Stimulated activated effector memory CD8-positive, alpha-beta T cell treated with anti-CD3 and anti-CD28 coated beads, Interleukin-12 subunit alpha, Interleukin-12 subunit beta, amount 100 ng/mL, for 72 hours (primary cell): ENCODE results near the gene NFE2L1.

ENCODE experiments used
- ATAC-seq: fragments of 150-1000 bp; cut with Tn5 transposase; 2 replicates; pipeline ENCODE4 v1.10.0; 2021
- DNase-seq, 2 donors: peaks; one replicate each; pipeline ENCODE4 v3.0.0; 2021 to 2022; ENCODE audit warnings: low spot score in 2 of 2
- H3K27ac Mint-ChIP-seq: one replicate; pipeline ENCODE4 v1.8.0; 2022; ENCODE audit warnings: mild to moderate bottlenecking, mixed read lengths
- H3K36me3 Mint-ChIP-seq: one replicate; pipeline ENCODE4 v1.8.0; 2022; ENCODE audit warnings: mild to moderate bottlenecking, mixed read lengths
- H3K4me1 Mint-ChIP-seq: one replicate; pipeline ENCODE4 v1.8.0; 2022; ENCODE audit warnings: mixed read lengths
- H3K4me3 Mint-ChIP-seq: one replicate; pipeline ENCODE4 v1.8.0; 2022; ENCODE audit warnings: mild to moderate bottlenecking, mixed read lengths
- H3K9me3 Mint-ChIP-seq: one replicate; pipeline ENCODE4 v1.8.0; 2022; ENCODE audit warnings: mixed read lengths

Gene NFE2L1

DNA sequence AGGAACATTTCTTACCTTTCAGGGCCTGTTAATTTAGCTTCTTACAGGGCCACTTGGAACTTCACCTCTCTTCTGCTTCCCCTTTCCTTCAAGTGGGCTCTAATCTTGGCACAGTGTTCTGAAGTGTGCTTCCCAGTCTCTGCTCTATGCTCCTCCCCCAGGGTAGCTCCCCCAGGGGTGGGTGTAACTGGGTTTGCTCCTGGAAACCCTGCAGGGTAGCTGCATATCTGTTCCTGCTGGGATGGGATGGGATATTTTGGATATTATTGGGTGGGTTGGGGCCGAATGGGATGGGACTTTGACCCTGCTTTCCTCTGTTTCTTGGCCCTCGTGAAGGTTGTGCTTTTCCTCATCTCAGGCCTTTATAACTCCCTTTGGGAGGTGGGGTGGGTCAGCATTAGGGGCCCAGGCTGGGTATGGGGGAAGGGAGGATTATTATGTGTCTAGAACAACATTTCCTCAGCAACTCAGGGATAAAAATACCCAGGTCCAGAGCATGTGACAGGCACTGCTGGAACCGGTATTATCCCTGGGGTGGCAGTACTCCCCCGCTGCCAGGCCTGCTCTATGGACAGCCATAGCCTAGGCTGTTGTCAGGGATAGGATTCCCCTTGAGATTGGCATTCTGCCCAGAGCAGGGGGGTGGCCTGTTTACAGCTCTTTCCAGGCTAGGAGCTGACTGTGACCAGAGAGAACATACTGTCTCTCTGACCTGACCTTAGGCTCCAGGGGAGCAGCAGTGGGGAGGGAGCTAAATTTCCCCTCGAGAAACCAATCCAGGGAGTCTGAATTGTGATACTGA lies 5.0 kb downstream of the NFE2L1 start:
- Mint-ChIP-seq H3K27ac (peak overlapping the region; percentile 85), H3K4me1 (peaks cover 76% of the 10 kb centered on the region), H3K4me3 (peak overlapping the region; percentile 86), H3K9me3 (no peaks in the 10 kb centered on the region), H3K36me3 (peaks cover 94% of the 10 kb centered on the region)
- DNase-seq: no peak
- ATAC-seq: no peak

DNA sequence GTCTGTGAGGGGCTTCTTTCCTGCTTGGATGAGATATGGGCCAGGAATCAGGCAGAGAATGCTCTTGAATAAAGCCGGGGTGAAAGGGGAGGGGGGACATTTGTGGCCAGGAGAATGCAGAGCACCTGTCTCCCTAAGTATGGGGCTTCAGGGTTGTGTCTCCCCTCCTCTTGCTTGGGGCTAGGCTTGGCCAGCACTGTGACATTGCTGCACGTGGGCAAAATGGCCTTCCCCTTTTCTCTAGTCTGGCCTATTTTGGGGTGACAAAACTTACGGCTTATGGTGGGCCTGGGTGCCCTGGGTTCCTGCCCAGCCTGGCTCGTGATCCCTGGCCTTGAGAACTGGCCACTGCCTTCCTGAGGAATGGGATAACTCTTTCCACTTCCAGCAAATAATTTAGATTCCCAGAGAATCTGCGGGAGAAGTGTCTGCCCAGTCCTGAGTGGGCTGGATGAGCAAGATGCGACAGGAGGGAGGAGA lies 5.6 kb downstream of the NFE2L1 start:
- ATAC-seq (no peak), DNase-seq (no peak)
- Mint-ChIP-seq H3K4me1 (peaks cover 81% of the 10 kb centered on the region), H3K9me3 (no peaks in the 10 kb centered on the region), H3K27ac (peak overlapping the region; percentile 85), H3K4me3 (peak overlapping the region; percentile 86), H3K36me3 (peaks cover 94% of the 10 kb centered on the region)

DNA sequence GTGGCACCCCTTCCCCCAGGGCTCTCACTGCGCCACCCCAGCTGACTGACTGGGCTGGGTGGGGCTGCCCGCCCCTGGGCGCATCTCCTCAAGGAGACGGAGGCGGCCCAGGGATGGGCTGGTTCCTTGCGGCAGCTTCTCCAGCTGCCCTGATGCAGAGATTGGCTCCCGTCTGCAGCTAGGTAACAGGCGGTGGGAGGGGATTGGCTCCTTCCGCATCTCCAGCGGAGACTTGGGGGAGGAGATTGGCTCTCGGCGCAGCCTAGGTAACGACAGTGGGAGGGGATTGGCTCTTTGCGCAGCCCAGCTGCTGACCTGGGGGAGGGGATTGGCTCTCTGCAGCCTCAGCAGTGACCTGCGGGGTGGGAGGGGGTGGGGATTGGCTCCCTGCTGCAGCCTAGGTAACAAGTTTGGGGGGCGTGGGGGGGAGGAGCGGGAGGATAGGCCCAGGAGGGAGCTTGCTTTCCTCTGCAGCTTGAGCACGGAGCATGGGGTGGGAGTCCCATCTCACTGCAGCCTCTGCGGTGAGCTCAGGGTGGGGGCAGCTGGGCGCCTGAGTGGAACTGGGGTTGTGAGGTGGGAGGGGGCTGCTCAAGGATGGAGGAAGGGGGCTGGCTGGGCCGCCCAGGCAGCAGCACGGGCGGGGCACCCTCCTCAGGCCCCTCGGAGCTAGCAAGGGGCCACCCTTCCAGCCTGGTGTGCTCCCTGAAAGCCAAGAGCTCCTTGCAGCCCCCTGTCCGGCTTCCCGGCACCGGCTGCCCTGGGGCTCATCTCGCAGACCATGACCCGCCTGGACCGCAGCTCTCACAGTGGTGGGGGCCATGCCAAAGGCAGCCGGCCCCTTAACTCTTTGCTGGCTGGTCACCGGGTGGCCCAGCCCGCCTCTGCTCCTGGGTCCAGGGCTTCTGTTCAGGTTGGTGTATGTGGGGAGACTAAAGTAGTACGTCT lies 6.4 kb downstream of the NFE2L1 start:
- peak overlapping the region; percentile 68 for H3K4me3 Mint-ChIP-seq
- ATAC-seq (no peak), DNase-seq (no peak)
- H3K27ac Mint-ChIP-seq: peak overlapping the region; percentile 97
- peaks cover 94% of the 10 kb centered on the region for H3K36me3 Mint-ChIP-seq
- H3K9me3 Mint-ChIP-seq: no peaks in the 10 kb centered on the region
- peaks cover 81% of the 10 kb centered on the region for H3K4me1 Mint-ChIP-seq

DNA sequence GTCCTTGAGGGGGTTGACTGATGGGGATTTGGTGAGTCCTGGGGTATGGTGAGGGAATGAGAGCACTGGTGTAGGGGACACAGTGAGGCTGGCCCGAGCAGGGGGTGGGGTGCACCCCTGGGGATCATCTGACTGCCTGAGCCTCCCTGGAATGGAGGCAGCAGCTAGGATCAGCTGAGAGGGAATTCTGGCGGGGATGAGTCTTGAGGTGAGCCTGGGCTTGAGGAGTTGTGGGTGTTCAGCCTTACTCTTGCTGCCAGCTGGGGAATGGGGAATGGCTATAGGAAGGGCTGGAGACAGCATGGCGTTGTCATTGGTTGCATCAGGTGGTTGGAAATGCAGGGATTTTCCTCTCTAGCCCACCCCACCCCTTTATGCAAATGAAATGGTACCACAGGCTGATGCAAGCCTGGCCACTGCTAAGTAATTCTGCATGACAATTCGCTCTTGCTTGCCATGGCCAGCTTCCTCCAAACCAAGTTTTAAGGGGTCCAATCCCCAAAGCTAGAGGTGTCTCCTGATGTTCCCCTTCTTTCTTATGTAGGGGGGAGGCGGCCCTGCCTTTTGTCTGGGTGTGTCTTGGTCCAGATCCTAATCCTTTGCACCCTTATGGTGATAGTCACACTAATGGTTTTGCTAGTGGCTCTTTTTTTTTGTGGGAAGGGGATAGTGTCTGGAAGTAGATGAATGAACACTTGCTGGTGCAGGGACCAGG lies 7.5 kb downstream of the NFE2L1 start:
- Mint-ChIP-seq H3K4me3 (peak overlapping the region; percentile 68), H3K4me1 (peaks cover 78% of the 10 kb centered on the region), H3K27ac (peak overlapping the region; percentile 97), H3K36me3 (peaks cover 94% of the 10 kb centered on the region), H3K9me3 (no peaks in the 10 kb centered on the region)
- DNase-seq: peak in 1 of 2 donors; percentile 66
- peak; percentile 77 for ATAC-seq

DNA sequence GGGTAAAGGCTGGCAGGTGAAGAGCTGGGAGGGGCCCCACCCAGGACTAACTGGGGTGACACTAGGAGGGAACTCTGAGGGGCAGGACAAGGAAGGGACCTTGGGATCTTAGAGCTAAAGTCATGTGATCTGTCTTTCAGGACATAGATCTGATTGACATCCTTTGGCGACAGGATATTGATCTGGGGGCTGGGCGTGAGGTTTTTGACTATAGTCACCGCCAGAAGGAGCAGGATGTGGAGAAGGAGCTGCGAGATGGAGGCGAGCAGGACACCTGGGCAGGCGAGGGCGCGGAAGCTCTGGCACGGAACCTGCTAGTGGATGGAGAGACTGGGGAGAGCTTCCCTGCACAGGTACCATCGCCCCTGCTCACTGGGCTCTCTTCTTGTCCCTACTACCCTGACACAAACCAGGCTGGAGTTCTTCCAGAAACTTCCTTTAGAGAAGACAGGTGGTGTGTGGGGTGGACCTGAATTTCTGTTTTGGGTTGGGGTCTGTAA lies 8.1 kb downstream of the NFE2L1 start:
- no peaks in the 10 kb centered on the region for H3K9me3 Mint-ChIP-seq
- peaks cover 74% of the 10 kb centered on the region for H3K4me1 Mint-ChIP-seq
- H3K36me3 Mint-ChIP-seq: peaks cover 94% of the 10 kb centered on the region
- H3K4me3 Mint-ChIP-seq: peak overlapping the region; percentile 68
- ATAC-seq (no peak), DNase-seq (no peak)
- H3K27ac Mint-ChIP-seq: peak overlapping the region; percentile 97

DNA sequence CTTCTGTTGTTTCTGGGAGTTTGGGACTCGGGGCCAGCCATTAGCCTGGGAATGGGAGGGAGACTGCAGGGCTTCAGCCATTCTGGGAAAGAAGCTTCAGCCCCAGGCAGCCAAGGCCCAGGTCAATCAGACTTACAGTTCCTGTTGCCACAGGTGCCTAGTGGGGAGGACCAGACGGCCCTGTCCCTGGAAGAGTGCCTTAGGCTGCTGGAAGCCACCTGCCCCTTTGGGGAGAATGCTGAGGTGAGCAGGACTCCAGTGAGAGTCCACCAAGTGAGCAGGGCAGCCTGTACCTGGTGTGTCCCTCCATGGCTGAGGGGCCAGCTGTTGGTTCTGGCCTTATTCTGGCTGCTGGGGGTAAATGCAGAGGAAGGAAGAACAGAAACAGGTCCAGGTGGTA lies 8.7 kb downstream of the NFE2L1 start:
- Mint-ChIP-seq H3K36me3 (peaks cover 94% of the 10 kb centered on the region), H3K4me3 (peak overlapping the region; percentile 68), H3K9me3 (no peaks in the 10 kb centered on the region), H3K27ac (peak overlapping the region; percentile 97), H3K4me1 (peaks cover 68% of the 10 kb centered on the region)
- DNase-seq (no peak), ATAC-seq (no peak)

DNA sequence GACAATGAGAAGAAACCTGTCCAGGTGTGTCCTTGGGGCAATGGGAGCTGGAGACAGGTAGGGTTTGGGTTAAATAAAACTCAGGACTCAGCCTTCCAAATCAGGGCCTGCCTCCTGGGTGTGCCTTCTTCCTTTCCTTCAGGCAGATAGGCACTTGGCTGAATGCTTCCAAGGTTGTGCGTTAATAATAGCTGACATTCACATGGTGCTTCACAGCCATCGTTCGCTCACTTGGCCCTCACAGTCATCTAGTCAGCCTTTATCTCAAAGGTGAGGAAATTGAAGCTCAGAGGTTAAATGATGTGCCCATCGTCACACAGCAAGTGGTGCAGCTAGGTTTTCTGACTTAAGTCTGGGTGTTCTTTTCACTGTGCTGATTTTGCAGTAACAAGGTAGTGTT lies 9.5 kb downstream of the NFE2L1 start:
- Mint-ChIP-seq H3K4me1 (peaks cover 61% of the 10 kb centered on the region), H3K4me3 (no peak overlapping the region), H3K36me3 (peaks cover 94% of the 10 kb centered on the region), H3K9me3 (no peaks in the 10 kb centered on the region), H3K27ac (peak overlapping the region; percentile 97)
- no peak for DNase-seq
- no peak for ATAC-seq

DNA sequence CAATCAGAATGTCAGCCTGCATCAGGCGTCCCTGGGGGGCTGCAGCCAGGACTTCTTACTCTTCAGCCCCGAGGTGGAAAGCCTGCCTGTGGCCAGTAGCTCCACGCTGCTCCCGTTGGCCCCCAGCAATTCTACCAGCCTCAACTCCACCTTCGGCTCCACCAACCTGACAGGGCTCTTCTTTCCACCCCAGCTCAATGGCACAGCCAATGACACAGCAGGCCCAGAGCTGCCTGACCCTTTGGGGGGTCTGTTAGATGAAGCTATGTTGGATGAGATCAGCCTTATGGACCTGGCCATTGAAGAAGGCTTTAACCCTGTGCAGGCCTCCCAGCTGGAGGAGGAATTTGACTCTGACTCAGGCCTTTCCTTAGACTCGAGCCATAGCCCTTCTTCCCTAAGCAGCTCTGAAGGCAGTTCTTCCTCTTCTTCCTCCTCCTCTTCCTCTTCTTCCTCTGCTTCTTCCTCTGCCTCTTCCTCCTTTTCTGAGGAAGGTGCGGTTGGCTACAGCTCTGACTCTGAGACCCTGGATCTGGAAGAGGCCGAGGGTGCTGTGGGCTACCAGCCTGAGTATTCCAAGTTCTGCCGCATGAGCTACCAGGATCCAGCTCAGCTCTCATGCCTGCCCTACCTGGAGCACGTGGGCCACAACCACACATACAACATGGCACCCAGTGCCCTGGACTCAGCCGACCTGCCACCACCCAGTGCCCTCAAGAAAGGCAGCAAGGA lies 10.4 kb downstream of the NFE2L1 start:
- Mint-ChIP-seq H3K36me3 (peaks cover 94% of the 10 kb centered on the region), H3K27ac (peak overlapping the region; percentile 86), H3K9me3 (no peaks in the 10 kb centered on the region), H3K4me1 (peaks cover 52% of the 10 kb centered on the region), H3K4me3 (no peak overlapping the region)
- ATAC-seq (no peak), DNase-seq (no peak)

DNA sequence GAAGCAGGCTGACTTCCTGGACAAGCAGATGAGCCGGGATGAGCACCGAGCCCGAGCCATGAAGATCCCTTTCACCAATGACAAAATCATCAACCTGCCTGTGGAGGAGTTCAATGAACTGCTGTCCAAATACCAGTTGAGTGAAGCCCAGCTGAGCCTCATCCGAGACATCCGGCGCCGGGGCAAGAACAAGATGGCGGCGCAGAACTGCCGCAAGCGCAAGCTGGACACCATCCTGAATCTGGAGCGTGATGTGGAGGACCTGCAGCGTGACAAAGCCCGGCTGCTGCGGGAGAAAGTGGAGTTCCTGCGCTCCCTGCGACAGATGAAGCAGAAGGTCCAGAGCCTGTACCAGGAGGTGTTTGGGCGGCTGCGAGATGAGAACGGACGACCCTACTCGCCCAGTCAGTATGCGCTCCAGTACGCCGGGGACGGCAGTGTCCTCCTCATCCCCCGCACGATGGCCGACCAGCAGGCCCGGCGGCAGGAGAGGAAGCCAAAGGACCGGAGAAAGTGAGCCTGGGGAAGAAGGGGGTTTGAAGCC lies 11.0 kb downstream of the NFE2L1 start:
- H3K9me3 Mint-ChIP-seq: no peaks in the 10 kb centered on the region
- no peak overlapping the region for H3K4me3 Mint-ChIP-seq

DNA sequence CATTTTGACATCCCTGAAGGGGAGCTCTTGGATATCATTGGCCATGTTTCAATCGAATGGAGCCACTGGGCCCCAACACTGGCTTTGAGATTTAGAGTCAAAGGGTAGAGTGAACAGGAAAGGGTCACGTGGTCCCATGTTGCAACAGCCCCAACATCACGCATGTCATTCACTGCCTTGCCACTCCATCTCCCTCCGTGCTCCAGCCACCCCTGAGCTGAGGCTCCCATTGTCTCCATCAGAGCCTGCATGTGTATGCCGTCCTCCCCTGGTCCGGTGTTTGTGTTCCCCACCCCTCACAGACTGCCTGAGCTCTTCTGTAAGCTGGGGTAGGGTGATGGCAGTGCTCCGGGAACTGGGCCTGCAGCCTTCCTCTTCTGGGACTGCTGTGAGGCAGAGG lies 12.1 kb downstream of the NFE2L1 start:
- DNase-seq: no peak
- peaks cover 100% of the 10 kb centered on the region for H3K36me3 Mint-ChIP-seq
- H3K9me3 Mint-ChIP-seq: no peaks in the 10 kb centered on the region
- no peak overlapping the region for H3K4me3 Mint-ChIP-seq
- H3K27ac Mint-ChIP-seq: peak overlapping the region; percentile 7
- peaks cover 44% of the 10 kb centered on the region for H3K4me1 Mint-ChIP-seq
- ATAC-seq: no peak

More for the DNA sequence above, 11.0 kb downstream of the NFE2L1 start:
- Mint-ChIP-seq H3K36me3 (peaks cover 94% of the 10 kb centered on the region), H3K4me1 (peaks cover 49% of the 10 kb centered on the region), H3K27ac (peak overlapping the region; percentile 86)
- ATAC-seq: no peak
- DNase-seq: no peak

DNA sequence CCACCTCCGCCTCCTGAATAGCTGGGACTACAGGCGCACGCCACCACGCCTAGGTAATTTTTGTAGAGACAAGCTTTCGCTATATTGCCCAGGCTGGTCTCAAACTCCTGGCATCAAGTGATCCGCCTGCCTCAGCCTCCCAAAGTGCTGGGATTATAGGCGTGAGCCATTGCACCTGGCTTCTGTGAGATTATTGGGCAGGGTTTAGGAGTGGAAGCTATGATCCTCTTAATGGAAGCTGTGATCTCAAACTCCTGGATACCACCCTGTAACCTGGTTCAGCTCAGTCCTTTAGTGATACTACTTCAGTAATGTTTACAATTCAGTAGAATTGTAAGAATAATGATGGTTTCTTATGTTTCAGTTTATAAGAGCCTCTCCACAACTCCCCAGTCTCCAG lies 14.1 kb downstream of the NFE2L1 start:
- DNase-seq (no peak), ATAC-seq (no peak)
- no peaks in the 10 kb centered on the region for H3K9me3 Mint-ChIP-seq
- no peak overlapping the region for H3K27ac Mint-ChIP-seq
- H3K36me3 Mint-ChIP-seq: peaks cover 100% of the 10 kb centered on the region
- peaks cover 29% of the 10 kb centered on the region for H3K4me1 Mint-ChIP-seq
- no peak overlapping the region for H3K4me3 Mint-ChIP-seq

DNA sequence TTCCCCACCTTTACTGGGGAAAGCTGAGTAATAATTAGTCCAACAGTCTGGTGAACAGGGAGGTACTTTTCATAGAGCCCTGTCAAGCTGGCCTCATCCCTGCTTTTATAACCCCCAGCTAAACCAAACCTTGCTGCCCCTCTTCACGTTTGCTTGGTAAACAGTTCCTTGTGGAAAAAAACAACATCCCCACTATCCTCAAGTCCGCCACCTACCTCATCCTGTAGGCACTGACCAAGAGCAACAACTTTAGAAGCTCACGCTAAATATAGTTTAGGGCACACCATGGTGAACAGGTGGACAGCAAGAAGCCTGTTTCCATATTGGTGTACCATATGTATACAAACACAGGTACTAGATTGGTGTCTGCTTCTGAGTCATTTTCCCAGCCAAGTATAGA lies 16.5 kb downstream of the NFE2L1 start:
- peaks cover 100% of the 10 kb centered on the region for H3K36me3 Mint-ChIP-seq
- DNase-seq (no peak), ATAC-seq (no peak)
- no peak overlapping the region for H3K27ac Mint-ChIP-seq
- H3K9me3 Mint-ChIP-seq: no peaks in the 10 kb centered on the region
- peaks cover 14% of the 10 kb centered on the region for H3K4me1 Mint-ChIP-seq
- no peak overlapping the region for H3K4me3 Mint-ChIP-seq

DNA sequence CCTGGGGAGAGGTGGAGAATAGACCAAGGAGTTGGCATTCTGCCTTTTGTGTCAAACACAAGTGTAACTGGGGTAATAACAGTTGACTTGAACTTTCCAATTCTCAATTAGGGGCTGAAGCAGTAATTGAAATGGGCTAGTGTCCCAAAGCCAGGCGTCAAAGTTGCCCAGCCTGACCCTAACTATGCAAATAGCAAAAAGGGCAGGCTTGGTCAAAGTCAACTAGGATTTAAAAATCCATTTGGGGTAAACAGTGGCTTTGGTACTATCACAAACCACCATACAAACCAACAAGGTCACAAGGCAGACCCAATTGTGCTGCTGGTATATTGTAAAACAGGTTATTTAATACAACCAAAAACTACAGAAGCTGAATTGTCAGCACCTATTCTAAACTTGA lies 18.0 kb downstream of the NFE2L1 start:
- peak overlapping the region; percentile 70 for H3K27ac Mint-ChIP-seq
- H3K4me1 Mint-ChIP-seq: peaks cover 5% of the 10 kb centered on the region
- H3K36me3 Mint-ChIP-seq: peaks cover 100% of the 10 kb centered on the region
- no peak for DNase-seq
- no peak for ATAC-seq
- H3K4me3 Mint-ChIP-seq: no peak overlapping the region
- no peaks in the 10 kb centered on the region for H3K9me3 Mint-ChIP-seq

DNA sequence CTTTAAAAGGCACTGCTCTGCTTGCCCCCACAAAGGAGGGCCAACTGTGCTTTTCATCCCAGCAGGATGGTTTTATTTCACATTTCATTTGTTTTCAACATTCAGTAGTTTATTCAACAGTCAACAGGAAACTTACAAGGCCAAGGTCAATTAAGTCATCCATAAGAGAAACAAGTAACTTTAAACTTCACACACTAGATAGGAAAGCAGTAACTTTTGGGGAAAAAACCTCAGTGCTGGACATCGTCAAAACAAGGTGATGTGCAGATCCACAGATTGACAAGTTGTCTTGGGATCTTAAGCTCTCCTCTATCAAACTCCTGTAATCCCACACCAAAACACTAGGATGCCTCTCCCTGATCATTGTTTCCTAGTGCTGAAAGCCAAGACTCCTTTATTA lies 18.5 kb downstream of the NFE2L1 start:
- Mint-ChIP-seq H3K36me3 (peaks cover 100% of the 10 kb centered on the region), H3K4me3 (no peak overlapping the region), H3K27ac (peak overlapping the region; percentile 70), H3K9me3 (no peaks in the 10 kb centered on the region), H3K4me1 (peaks cover 5% of the 10 kb centered on the region)
- DNase-seq: no peak
- no peak for ATAC-seq
